SH-SY5Y (cell line): ENCODE results near the gene GBX2.

Source experiments
- GATA2 ChIP-seq: IDR thresholded peaks from 2 replicates; pipeline ENCODE4 v1.6.1; 2011; ENCODE audit warnings: mild to moderate bottlenecking, low read depth, low read length
- GATA3 ChIP-seq: IDR thresholded peaks from 2 replicates; pipeline ENCODE4 v1.6.1; 2011; ENCODE audit warnings: low read depth, mild to moderate bottlenecking, low read length, moderate library complexity

- TF ChIP-seq GATA2 (no peak), GATA3 (no peak)
Measured at GRCh38 chr2:236161082-236161462, 7.1 kb downstream of the GBX2 start.
